Measurements from ENCODE around the gene FAM53A.

FAM53A gene

DNA sequence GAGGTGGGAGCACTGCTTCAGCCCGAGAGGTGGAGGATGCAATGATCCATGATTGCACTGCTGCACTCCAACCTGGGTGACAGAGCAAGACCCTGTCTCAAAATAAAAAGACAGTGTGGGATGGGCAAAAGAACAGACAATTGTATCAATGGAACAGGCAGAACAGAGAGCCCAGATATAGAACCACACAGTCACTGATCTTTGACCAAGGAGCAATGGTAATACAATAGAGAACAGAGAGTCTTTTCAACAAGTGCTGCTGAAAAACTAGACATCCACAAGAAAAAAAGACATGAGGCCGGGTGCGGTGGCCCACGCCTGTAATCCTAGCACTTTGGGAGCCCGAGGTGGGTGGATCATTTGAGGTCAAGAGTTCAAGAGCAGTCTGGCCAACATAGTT, 5.9 kb downstream of the FAM53A start:
- TF ChIP-seq ZNF184 (tag by site-specific recombination; IDR thresholded peaks at IDR 0.05) (no peak), ZNF473 (tag by site-specific recombination; IDR thresholded peaks at IDR 0.05) (no peak), MZF1 (tag by site-specific recombination; IDR thresholded peaks at IDR 0.05; ENCODE audit: borderline replicate concordance) (no peak), ZNF48 (tag by site-specific recombination; IDR thresholded peaks at IDR 0.05) (no peak), ZNF423 (tag by site-specific recombination; IDR thresholded peaks at IDR 0.05) (no peak)
- Histone ChIP-seq H3K36me3 (ENCODE audit: control insufficient read depth in 2 of 2, insufficient read depth in 1 of 2, low read length in 2 of 2) (no peaks in the 10 kb centered on the region), H3K4me1 (ENCODE audit: control insufficient read depth, insufficient read depth, low read length) (no peaks in the 10 kb centered on the region), H3K27ac (ENCODE audit: extremely low read depth, low read depth, low read length) (no peak overlapping the region), H3K9me3 (ENCODE audit: control insufficient read depth, insufficient read depth, low read depth, low read length) (no peaks in the 10 kb centered on the region), H3K4me3 (ENCODE audit: low read depth, low read length) (no peak overlapping the region)
- ChIA-PET CTCF (no interaction called here), POLR2A (no interaction called here)

DNA sequence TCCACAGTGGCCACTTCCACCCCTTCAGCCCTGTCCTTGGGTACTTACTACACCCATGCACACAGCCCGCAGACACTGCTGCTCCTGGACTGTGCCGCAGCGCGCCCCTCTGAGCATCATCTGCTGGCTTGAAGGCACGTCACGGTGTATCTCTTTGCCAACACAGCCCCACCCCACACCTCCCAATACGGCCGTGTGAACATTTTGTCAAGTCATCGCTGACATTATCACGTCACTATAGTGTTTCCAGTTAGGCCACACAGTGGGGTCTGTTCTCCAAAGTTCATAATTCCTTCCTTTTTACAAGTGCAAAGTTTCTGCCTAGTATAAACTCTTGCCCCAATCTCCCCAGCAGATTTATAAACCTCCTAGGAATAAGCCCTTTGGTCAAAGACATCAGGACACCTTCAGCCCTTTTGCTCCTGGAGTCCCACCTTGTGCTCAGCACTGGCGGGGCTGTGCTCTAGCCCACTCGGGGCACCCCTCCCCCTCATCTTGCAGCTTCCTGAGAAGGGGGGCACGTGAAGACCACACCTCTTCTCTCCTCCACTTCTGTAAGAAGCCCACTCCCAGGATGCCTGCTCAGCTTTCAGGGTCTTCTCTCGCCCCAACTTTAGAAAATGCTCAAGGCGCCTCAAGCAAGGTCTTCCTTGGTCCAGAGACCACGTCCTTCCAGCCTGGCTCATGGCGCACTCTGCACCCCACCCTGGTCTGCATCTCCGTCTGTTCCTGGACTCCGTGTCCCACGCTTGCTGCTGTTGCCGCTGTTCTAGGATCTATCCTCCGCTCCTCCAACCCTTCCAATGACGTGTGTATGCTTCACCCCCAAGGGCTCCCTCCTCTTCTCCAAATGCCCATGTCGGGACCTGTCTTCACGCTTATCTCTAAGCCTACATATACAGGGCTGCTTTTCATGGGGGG, 7.2 kb downstream of the FAM53A start:
- Histone ChIP-seq H3K4me3 (ENCODE audit: low read depth, low read length) (no peak overlapping the region), H3K4me1 (ENCODE audit: control insufficient read depth, insufficient read depth, low read length) (no peaks in the 10 kb centered on the region), H3K9me3 (ENCODE audit: control insufficient read depth, insufficient read depth, low read depth, low read length) (no peaks in the 10 kb centered on the region), H3K36me3 (ENCODE audit: control insufficient read depth in 2 of 2, insufficient read depth in 1 of 2, low read length in 2 of 2) (no peaks in the 10 kb centered on the region), H3K27ac (ENCODE audit: extremely low read depth, low read depth, low read length) (no peak overlapping the region)
- ChIA-PET POLR2A (no interaction called here), CTCF (no interaction called here)
- no peak for TF ChIP-seq ZNF354C (tag by site-specific recombination; IDR thresholded peaks at IDR 0.05; ENCODE audit: borderline replicate concordance, low read depth)
- TF ChIP-seq, protein P1, sequence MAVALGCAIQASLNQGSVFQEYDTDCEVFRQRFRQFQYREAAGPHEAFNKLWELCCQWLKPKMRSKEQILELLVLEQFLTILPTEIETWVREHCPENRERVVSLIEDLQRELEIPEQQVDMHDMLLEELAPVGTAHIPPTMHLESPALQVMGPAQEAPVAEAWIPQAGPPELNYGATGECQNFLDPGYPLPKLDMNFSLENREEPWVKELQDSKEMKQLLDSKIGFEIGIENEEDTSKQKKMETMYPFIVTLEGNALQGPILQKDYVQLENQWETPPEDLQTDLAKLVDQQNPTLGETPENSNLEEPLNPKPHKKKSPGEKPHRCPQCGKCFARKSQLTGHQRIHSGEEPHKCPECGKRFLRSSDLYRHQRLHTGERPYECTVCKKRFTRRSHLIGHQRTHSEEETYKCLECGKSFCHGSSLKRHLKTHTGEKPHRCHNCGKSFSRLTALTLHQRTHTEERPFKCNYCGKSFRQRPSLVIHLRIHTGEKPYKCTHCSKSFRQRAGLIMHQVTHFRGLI (tag by site-specific recombination; IDR thresholded peaks at IDR 0.05) = peak; percentile 23; the same call in 1 of the 2 replicates

DNA sequence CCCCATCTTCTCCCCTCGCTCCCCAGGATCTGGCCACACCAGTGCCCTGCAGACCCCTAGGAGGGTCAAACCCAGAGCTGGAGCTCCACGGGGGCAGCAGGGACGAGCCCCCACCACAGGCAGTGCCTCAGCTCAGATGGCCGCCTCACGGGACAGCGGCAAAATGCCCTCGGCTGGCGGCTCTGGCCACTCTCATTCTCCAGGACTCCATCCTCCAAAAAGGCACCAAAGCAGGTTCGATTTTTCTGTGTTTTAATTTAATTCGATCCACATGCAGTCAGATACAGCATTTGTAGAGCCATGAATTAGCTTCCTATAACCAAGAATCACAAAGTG, 8.3 kb downstream of the FAM53A start:
- ChIA-PET POLR2A (no interaction called here), CTCF (interaction anchor here (0.7 kb wide), 1 partner anchor 9 kb away, joined by 3 read pairs; no protein-coding TSS in a partner anchor)
- H3K36me3 ChIP-seq (ENCODE audit: control insufficient read depth in 2 of 2, insufficient read depth in 1 of 2, low read length in 2 of 2) = no peaks in the 10 kb centered on the region
- no peaks in the 10 kb centered on the region for H3K9me3 ChIP-seq (ENCODE audit: control insufficient read depth, insufficient read depth, low read depth, low read length)
- H3K4me3 ChIP-seq (ENCODE audit: low read depth, low read length) = no peak overlapping the region
- no peaks in the 10 kb centered on the region for H3K4me1 ChIP-seq (ENCODE audit: control insufficient read depth, insufficient read depth, low read length)
- H3K27ac ChIP-seq (ENCODE audit: extremely low read depth, low read depth, low read length) = no peak overlapping the region
- TF ChIP-seq ZNF514 (tag by site-specific recombination; IDR thresholded peaks at IDR 0.05) (no peak), ZNF555 (tag by site-specific recombination; conservative IDR thresholded peaks at IDR 0.05) (no peak), ZNF16 (tag by site-specific recombination; IDR thresholded peaks at IDR 0.05; ENCODE audit: low read depth) (no peak), SP3 (tag by site-specific recombination; IDR thresholded peaks at IDR 0.05) (no peak), ZNF391 (tag by site-specific recombination; IDR thresholded peaks at IDR 0.05; ENCODE audit: borderline replicate concordance, low read depth) (no peak), YY2 (tag by site-specific recombination; IDR thresholded peaks at IDR 0.05) (no peak), HOXD13 (CRISPR knock-in tag; IDR thresholded peaks at IDR 0.05; ENCODE audit: borderline replicate concordance) (no peak), ZNF610 (tag by site-specific recombination; IDR thresholded peaks at IDR 0.05; ENCODE audit: borderline replicate concordance) (no peak), ZSCAN16 (tag by site-specific recombination; IDR thresholded peaks at IDR 0.05) (no peak), OVOL3 (tag by site-specific recombination; IDR thresholded peaks at IDR 0.05) (no peak), ZNF843 (tag by site-specific recombination; IDR thresholded peaks at IDR 0.05) (no peak)
- TF ChIP-seq, protein P2, sequence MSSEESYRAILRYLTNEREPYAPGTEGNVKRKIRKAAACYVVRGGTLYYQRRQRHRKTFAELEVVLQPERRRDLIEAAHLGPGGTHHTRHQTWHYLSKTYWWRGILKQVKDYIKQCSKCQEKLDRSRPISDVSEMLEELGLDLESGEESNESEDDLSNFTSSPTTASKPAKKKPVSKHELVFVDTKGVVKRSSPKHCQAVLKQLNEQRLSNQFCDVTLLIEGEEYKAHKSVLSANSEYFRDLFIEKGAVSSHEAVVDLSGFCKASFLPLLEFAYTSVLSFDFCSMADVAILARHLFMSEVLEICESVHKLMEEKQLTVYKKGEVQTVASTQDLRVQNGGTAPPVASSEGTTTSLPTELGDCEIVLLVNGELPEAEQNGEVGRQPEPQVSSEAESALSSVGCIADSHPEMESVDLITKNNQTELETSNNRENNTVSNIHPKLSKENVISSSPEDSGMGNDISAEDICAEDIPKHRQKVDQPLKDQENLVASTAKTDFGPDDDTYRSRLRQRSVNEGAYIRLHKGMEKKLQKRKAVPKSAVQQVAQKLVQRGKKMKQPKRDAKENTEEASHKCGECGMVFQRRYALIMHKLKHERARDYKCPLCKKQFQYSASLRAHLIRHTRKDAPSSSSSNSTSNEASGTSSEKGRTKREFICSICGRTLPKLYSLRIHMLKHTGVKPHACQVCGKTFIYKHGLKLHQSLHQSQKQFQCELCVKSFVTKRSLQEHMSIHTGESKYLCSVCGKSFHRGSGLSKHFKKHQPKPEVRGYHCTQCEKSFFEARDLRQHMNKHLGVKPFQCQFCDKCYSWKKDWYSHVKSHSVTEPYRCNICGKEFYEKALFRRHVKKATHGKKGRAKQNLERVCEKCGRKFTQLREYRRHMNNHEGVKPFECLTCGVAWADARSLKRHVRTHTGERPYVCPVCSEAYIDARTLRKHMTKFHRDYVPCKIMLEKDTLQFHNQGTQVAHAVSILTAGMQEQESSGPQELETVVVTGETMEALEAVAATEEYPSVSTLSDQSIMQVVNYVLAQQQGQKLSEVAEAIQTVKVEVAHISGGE (tag by site-specific recombination; conservative IDR thresholded peaks at IDR 0.05; ENCODE audit: low read depth) = no peak
- TF ChIP-seq, protein P3, sequence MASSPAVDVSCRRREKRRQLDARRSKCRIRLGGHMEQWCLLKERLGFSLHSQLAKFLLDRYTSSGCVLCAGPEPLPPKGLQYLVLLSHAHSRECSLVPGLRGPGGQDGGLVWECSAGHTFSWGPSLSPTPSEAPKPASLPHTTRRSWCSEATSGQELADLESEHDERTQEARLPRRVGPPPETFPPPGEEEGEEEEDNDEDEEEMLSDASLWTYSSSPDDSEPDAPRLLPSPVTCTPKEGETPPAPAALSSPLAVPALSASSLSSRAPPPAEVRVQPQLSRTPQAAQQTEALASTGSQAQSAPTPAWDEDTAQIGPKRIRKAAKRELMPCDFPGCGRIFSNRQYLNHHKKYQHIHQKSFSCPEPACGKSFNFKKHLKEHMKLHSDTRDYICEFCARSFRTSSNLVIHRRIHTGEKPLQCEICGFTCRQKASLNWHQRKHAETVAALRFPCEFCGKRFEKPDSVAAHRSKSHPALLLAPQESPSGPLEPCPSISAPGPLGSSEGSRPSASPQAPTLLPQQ (tag by site-specific recombination; IDR thresholded peaks at IDR 0.05) = no peak
- TF ChIP-seq, protein P4, sequence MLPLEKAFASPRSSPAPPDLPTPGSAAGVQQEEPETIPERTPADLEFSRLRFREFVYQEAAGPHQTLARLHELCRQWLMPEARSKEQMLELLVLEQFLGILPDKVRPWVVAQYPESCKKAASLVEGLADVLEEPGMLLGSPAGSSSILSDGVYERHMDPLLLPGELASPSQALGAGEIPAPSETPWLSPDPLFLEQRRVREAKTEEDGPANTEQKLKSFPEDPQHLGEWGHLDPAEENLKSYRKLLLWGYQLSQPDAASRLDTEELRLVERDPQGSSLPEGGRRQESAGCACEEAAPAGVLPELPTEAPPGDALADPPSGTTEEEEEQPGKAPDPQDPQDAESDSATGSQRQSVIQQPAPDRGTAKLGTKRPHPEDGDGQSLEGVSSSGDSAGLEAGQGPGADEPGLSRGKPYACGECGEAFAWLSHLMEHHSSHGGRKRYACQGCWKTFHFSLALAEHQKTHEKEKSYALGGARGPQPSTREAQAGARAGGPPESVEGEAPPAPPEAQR (tag by site-specific recombination; IDR thresholded peaks at IDR 0.05) = no peak
- TF ChIP-seq, protein P5, sequence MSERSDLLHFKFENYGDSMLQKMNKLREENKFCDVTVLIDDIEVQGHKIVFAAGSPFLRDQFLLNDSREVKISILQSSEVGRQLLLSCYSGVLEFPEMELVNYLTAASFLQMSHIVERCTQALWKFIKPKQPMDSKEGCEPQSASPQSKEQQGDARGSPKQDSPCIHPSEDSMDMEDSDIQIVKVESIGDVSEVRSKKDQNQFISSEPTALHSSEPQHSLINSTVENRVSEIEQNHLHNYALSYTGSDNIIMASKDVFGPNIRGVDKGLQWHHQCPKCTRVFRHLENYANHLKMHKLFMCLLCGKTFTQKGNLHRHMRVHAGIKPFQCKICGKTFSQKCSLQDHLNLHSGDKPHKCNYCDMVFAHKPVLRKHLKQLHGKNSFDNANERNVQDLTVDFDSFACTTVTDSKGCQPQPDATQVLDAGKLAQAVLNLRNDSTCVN (tag by site-specific recombination; optimal IDR thresholded peaks at IDR 0.05) = no peak

Data from HEK293 (cell line).